SK-N-MC (cell line): Measurements from ENCODE around the gene KRT75.

Experiments used
- DNase-seq: peaks from one replicate; pipeline ENCODE4 v3.0.0-alpha.2; 2011; ENCODE audit warnings: low read depth, low spot score
- H3K27ac ChIP-seq: fragments of 200-600 bp; sonication (generic); 2 replicates; pipeline ENCODE4 v1.5.1; 2016; ENCODE audit warnings: mixed run types
- H3K36me3 ChIP-seq: fragments of 200-600 bp; sonication (generic); 2 replicates; pipeline ENCODE4 v1.6.1; 2017; ENCODE audit warnings: antibody characterized with exemption, low read length, mixed read lengths; ENCODE audit not compliant: insufficient read depth
- H3K4me3 ChIP-seq: fragments of 200-600 bp; sonication (generic); 2 replicates; pipeline ENCODE4 v1.5.1; 2016
- H3K9ac ChIP-seq: fragments of 200-600 bp; sonication (generic); 2 replicates; pipeline ENCODE4 v1.8.0; 2017; ENCODE audit warnings: mixed run types, mixed read lengths; ENCODE audit not compliant: insufficient read length
- H3K9me3 ChIP-seq: fragments of 200-600 bp; sonication (generic); 2 replicates; pipeline ENCODE4 v1.6.1; 2017; ENCODE audit warnings: low read depth, mild to moderate bottlenecking, antibody characterized with exemption, low read length, moderate library complexity, mixed read lengths
- EZH2 ChIP-seq: fragments of 200-600 bp; sonication (generic); IDR thresholded peaks from one replicate; pipeline ENCODE4 v1.6.1; 2017; ENCODE audit warnings: antibody characterized with exemption
- FOXP2 ChIP-seq: optimal IDR thresholded peaks from 2 replicates; pipeline ENCODE3; 2011; ENCODE audit warnings: mild to moderate bottlenecking, moderate library complexity; ENCODE audit not compliant: insufficient read depth; ENCODE audit errors: extremely low read length, control extremely low read depth
- POLR2AphosphoS5 ChIP-seq: IDR thresholded peaks from 2 replicates; pipeline ENCODE4 v1.6.1; 2012; ENCODE audit warnings: mild to moderate bottlenecking, low read depth, low read length, borderline replicate concordance

The KRT75 gene

GRCh38 chr12:52434081-52434733, at the start of gene KRT75:
KRT75 (minus strand) TSS chr12:52434371; CDS start chr12:52434304, 67 bp downstream.
- Histone ChIP-seq H3K9me3 (no peaks in the 10 kb centered on the region), H3K4me3 (no peak within 1 kb of the TSS), H3K36me3 (no peaks in the 10 kb centered on the region), H3K27ac (no peak within 1 kb of the TSS), H3K9ac (no peak within 1 kb of the TSS)
- no peak for DNase-seq
- TF ChIP-seq POLR2AphosphoS5 (no peak), EZH2 (no peak), FOXP2 (no peak)

GRCh38 chr12:52480073-52480472, 45.9 kb upstream of the KRT75 start:
- no peak for TF ChIP-seq POLR2AphosphoS5
- TF ChIP-seq EZH2 = no peak
- TF ChIP-seq FOXP2 = no peak
- Histone ChIP-seq H3K27ac (no peak overlapping the region), H3K4me3 (no peak overlapping the region), H3K9ac (no peak overlapping the region), H3K36me3 (no peaks in the 10 kb centered on the region), H3K9me3 (no peaks in the 10 kb centered on the region)
- no peak for DNase-seq

- no peak for TF ChIP-seq FOXP2
- TF ChIP-seq POLR2AphosphoS5 = no peak
- TF ChIP-seq EZH2 = no peak
- no peaks in the 10 kb centered on the region for H3K9me3 ChIP-seq
- no peak overlapping the region for H3K4me3 ChIP-seq
- no peak for DNase-seq
- H3K27ac ChIP-seq = no peak overlapping the region
- no peaks in the 10 kb centered on the region for H3K36me3 ChIP-seq
- H3K9ac ChIP-seq = no peak overlapping the region
Measured at GRCh38 chr12:52477651-52478050, 43.5 kb upstream of the KRT75 start.

GRCh38 chr12:52474212-52474611, 40.0 kb upstream of the KRT75 start:
- H3K36me3 ChIP-seq = no peaks in the 10 kb centered on the region
- no peak overlapping the region for H3K4me3 ChIP-seq
- H3K27ac ChIP-seq = no peak overlapping the region
- no peak overlapping the region for H3K9ac ChIP-seq
- DNase-seq = no peak
- no peaks in the 10 kb centered on the region for H3K9me3 ChIP-seq
- TF ChIP-seq FOXP2 = no peak
- TF ChIP-seq EZH2 = no peak

- TF ChIP-seq FOXP2 (no peak), EZH2 (no peak), POLR2AphosphoS5 (no peak)
- DNase-seq = no peak
- H3K36me3 ChIP-seq = no peaks in the 10 kb centered on the region
- no peak within 1 kb of the TSS for H3K9ac ChIP-seq
- H3K4me3 ChIP-seq = no peak within 1 kb of the TSS
- H3K27ac ChIP-seq = no peak within 1 kb of the TSS
- no peaks in the 10 kb centered on the region for H3K9me3 ChIP-seq
Measured at GRCh38 chr12:52473768-52474167, 39.6 kb upstream of the KRT75 start, which contains the start of gene KRT6C. KRT6C (minus strand) TSS chr12:52473805; CDS start chr12:52473737, 68 bp downstream.

GRCh38 chr12:52469853-52470252, 35.7 kb upstream of the KRT75 start:
- no peak for DNase-seq
- H3K9me3 ChIP-seq = no peaks in the 10 kb centered on the region
- no peak for TF ChIP-seq EZH2
- no peak for TF ChIP-seq FOXP2
- TF ChIP-seq POLR2AphosphoS5 = no peak

GRCh38 chr12:52464897-52465296, 30.7 kb upstream of the KRT75 start:
- H3K27ac ChIP-seq = no peak overlapping the region
- DNase-seq = no peak
- TF ChIP-seq FOXP2 = no peak
- TF ChIP-seq EZH2 = no peak
- no peak for TF ChIP-seq POLR2AphosphoS5
- H3K36me3 ChIP-seq = no peaks in the 10 kb centered on the region
- H3K9ac ChIP-seq = no peak overlapping the region
- H3K4me3 ChIP-seq = no peak overlapping the region
- H3K9me3 ChIP-seq = no peaks in the 10 kb centered on the region

More at GRCh38 chr12:52469853-52470252, 35.7 kb upstream of the KRT75 start:
- no peak overlapping the region for H3K27ac ChIP-seq
- H3K4me3 ChIP-seq = no peak overlapping the region
- no peak overlapping the region for H3K9ac ChIP-seq
- H3K36me3 ChIP-seq = no peaks in the 10 kb centered on the region

- DNase-seq = no peak
- TF ChIP-seq FOXP2 (no peak), EZH2 (no peak), POLR2AphosphoS5 (no peak)
- no peak overlapping the region for H3K27ac ChIP-seq
Measured at GRCh38 chr12:52461693-52462092, 27.5 kb upstream of the KRT75 start.

GRCh38 chr12:52458861-52459260, 24.7 kb upstream of the KRT75 start:
- H3K4me3 ChIP-seq = no peak overlapping the region

More at GRCh38 chr12:52461693-52462092, 27.5 kb upstream of the KRT75 start:
- Histone ChIP-seq H3K9me3 (no peaks in the 10 kb centered on the region), H3K9ac (no peak overlapping the region), H3K36me3 (no peaks in the 10 kb centered on the region), H3K4me3 (no peak overlapping the region)

More at GRCh38 chr12:52458861-52459260, 24.7 kb upstream of the KRT75 start:
- H3K9me3 ChIP-seq = no peaks in the 10 kb centered on the region
- H3K27ac ChIP-seq = no peak overlapping the region
- DNase-seq = no peak
- TF ChIP-seq FOXP2 (no peak), EZH2 (no peak), POLR2AphosphoS5 (no peak)
- H3K9ac ChIP-seq = no peak overlapping the region
- no peaks in the 10 kb centered on the region for H3K36me3 ChIP-seq
